ENCODE data around the gene TAF5.
A peak's percentile ranks its signal among the peaks of the same experiment; 100 is the strongest.

DNA sequence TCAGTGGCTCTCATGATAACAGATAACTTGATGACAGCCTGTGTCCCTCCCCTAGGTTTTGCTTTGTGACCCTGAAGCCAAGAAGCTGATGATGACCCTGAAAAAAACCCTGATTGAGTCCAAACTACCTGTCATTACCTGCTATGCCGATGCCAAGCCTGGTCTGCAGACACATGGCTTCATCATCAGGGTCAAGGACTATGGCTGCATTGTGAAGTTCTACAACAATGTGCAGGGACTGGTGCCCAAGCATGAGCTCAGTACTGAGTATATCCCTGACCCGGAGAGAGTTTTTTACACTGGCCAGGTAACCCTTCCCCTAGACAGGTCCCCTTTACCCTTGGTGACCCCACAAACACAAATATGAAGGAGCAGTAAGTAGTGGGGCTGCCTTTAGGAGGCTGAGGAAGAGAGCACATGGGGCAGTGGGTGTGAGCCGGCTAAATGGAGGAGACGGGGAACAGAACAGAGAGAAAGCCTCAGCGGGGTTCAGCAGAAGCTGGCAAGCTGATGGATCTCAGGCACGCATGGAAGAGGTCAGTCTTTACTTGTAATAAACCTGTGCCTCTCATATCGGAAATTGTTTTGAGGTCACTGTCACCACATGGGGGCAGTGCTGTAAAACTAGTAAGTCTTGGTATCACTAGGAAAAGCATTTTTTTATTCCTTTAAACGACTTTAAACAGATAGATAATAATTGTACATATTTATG lies 48.8 kb downstream of the TAF5 start:
- TF ChIP-seq, protein P1, sequence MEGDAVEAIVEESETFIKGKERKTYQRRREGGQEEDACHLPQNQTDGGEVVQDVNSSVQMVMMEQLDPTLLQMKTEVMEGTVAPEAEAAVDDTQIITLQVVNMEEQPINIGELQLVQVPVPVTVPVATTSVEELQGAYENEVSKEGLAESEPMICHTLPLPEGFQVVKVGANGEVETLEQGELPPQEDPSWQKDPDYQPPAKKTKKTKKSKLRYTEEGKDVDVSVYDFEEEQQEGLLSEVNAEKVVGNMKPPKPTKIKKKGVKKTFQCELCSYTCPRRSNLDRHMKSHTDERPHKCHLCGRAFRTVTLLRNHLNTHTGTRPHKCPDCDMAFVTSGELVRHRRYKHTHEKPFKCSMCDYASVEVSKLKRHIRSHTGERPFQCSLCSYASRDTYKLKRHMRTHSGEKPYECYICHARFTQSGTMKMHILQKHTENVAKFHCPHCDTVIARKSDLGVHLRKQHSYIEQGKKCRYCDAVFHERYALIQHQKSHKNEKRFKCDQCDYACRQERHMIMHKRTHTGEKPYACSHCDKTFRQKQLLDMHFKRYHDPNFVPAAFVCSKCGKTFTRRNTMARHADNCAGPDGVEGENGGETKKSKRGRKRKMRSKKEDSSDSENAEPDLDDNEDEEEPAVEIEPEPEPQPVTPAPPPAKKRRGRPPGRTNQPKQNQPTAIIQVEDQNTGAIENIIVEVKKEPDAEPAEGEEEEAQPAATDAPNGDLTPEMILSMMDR (IDR thresholded peaks at IDR 0.05): peak; percentile 77 to 84 (median 79)
- TF ChIP-seq POLR2A (IDR thresholded peaks at IDR 0.05): no peak
- no peak for TF ChIP-seq EP300 (IDR thresholded peaks at IDR 0.05)
